NT2/D1 (cell line): ENCODE measurements around the gene ANAPC16.

Source experiments
- DNase-seq: peaks from one replicate; pipeline ENCODE4 v3.0.0-alpha.2; 2011; ENCODE audit warnings: low read depth, low spot score
- H3K27me3 ChIP-seq: 2 replicates; pipeline ENCODE4 v1.6.0; 2011; ENCODE audit warnings: mild to moderate bottlenecking; ENCODE audit not compliant: insufficient read length, insufficient read depth
- H3K36me3 ChIP-seq: 2 replicates; pipeline ENCODE4 v1.6.1; 2011; ENCODE audit warnings: mild to moderate bottlenecking, low read length, mixed read lengths; ENCODE audit not compliant: insufficient read depth, insufficient read length
- H3K4me1 ChIP-seq: 2 replicates; pipeline ENCODE4 v1.5.1; 2011; ENCODE audit not compliant: insufficient read depth, insufficient read length
- H3K4me3 ChIP-seq: 2 replicates; pipeline ENCODE4 v1.5.1; 2011; ENCODE audit warnings: low read depth; ENCODE audit not compliant: insufficient read length
- H3K9ac ChIP-seq: 2 replicates; pipeline ENCODE4 v1.6.0; 2011; ENCODE audit warnings: low read depth; ENCODE audit not compliant: insufficient read length
- H3K9me3 ChIP-seq: 2 replicates; pipeline ENCODE4 v1.5.1; 2011; ENCODE audit warnings: mild to moderate bottlenecking, low read length; ENCODE audit not compliant: insufficient read depth
- SUZ12 ChIP-seq: IDR thresholded peaks from 2 replicates; pipeline ENCODE4 v1.6.1; 2011; ENCODE audit not compliant: insufficient read length, insufficient read depth; ENCODE audit errors: extremely low read depth
- YY1 ChIP-seq: IDR thresholded peaks from 2 replicates; pipeline ENCODE4 v1.6.1; 2011; ENCODE audit not compliant: insufficient read length, insufficient read depth
- ZNF274 ChIP-seq: IDR thresholded peaks from 2 replicates; pipeline ENCODE4 v1.6.1; 2011; ENCODE audit warnings: mild to moderate bottlenecking, low read depth, low read length

Gene ANAPC16

GRCh38 chr10:72254813-72255568 is 39.2 kb downstream of the ANAPC16 start:
- Histone ChIP-seq H3K4me1 (peaks cover 4% of the 10 kb centered on the region), H3K9ac (peak overlapping the region; percentile 74), H3K9me3 (no peaks in the 10 kb centered on the region), H3K36me3 (no peaks in the 10 kb centered on the region), H3K27me3 (no peaks in the 10 kb centered on the region), H3K4me3 (no peak overlapping the region)
- TF ChIP-seq SUZ12 (no peak), YY1 (no peak), ZNF274 (no peak)
- no peak for DNase-seq

- Histone ChIP-seq H3K27me3 (no peaks in the 10 kb centered on the region), H3K36me3 (no peaks in the 10 kb centered on the region), H3K4me1 (peaks cover 6% of the 10 kb centered on the region), H3K4me3 (no peak overlapping the region), H3K9ac (no peak overlapping the region), H3K9me3 (no peaks in the 10 kb centered on the region)
- no peak for DNase-seq
- TF ChIP-seq SUZ12 (no peak), ZNF274 (no peak), YY1 (no peak)
Observed at GRCh38 chr10:72255977-72256729, 40.3 kb downstream of the ANAPC16 start.

- Histone ChIP-seq H3K9ac (peak overlapping the region; percentile 32), H3K4me3 (no peak overlapping the region), H3K36me3 (no peaks in the 10 kb centered on the region), H3K9me3 (no peaks in the 10 kb centered on the region), H3K27me3 (no peaks in the 10 kb centered on the region), H3K4me1 (peaks cover 6% of the 10 kb centered on the region)
- TF ChIP-seq ZNF274 (no peak), YY1 (no peak), SUZ12 (no peak)
- no peak for DNase-seq
Observed at GRCh38 chr10:72257051-72257892, 41.5 kb downstream of the ANAPC16 start.

- Histone ChIP-seq H3K36me3 (no peaks in the 10 kb centered on the region), H3K4me1 (peaks cover 6% of the 10 kb centered on the region), H3K4me3 (no peak overlapping the region), H3K9ac (no peak overlapping the region), H3K27me3 (no peaks in the 10 kb centered on the region), H3K9me3 (no peaks in the 10 kb centered on the region)
- TF ChIP-seq SUZ12 (no peak), ZNF274 (no peak), YY1 (no peak)
- DNase-seq, result no peak
Observed at GRCh38 chr10:72258617-72259016, 42.8 kb downstream of the ANAPC16 start.

GRCh38 chr10:72259491-72260238 is 43.9 kb downstream of the ANAPC16 start:
- H3K4me3 ChIP-seq, result no peak overlapping the region
- no peaks in the 10 kb centered on the region for H3K36me3 ChIP-seq
- H3K9ac ChIP-seq, result peak overlapping the region; percentile 54
- no peak for DNase-seq
- H3K9me3 ChIP-seq, result no peaks in the 10 kb centered on the region
- H3K27me3 ChIP-seq, result no peaks in the 10 kb centered on the region
- H3K4me1 ChIP-seq, result peaks cover 4% of the 10 kb centered on the region
- TF ChIP-seq YY1 (no peak), SUZ12 (no peak), ZNF274 (no peak)

- Histone ChIP-seq H3K9ac (peak overlapping the region; percentile 54), H3K36me3 (no peaks in the 10 kb centered on the region), H3K4me3 (no peak overlapping the region), H3K9me3 (no peaks in the 10 kb centered on the region), H3K4me1 (peaks cover 4% of the 10 kb centered on the region), H3K27me3 (no peaks in the 10 kb centered on the region)
- no peak for TF ChIP-seq SUZ12
- TF ChIP-seq YY1, result no peak
- no peak for TF ChIP-seq ZNF274
- peak; percentile 89 for DNase-seq
Observed at GRCh38 chr10:72260239-72260975, 44.6 kb downstream of the ANAPC16 start.
